HepG2 (cell line): Measurements from ENCODE around the gene HBQ1. TPM values are rescaled to one million over a fixed set of nuclear protein-coding genes. Genes with fewer than 3 reads are reported as not detected.

Experiments
- BRD4 ChIP-seq: sonication (generic); formaldehyde crosslinking; IDR thresholded peaks from 2 replicates; pipeline ENCODE4 v1.4.0; 2020; ENCODE audit warnings: missing genetic modification reagents
- CERS6 ChIP-seq: sonication (generic); formaldehyde crosslinking; IDR thresholded peaks from 2 replicates; pipeline ENCODE4 v1.5.0; 2020; ENCODE audit warnings: missing genetic modification reagents
- DBP ChIP-seq: sonication (generic); formaldehyde crosslinking; IDR thresholded peaks from 2 replicates; pipeline ENCODE4 v1.4.0; 2020; ENCODE audit warnings: missing genetic modification reagents; ENCODE audit errors: not compliant biosample characterization
- FUBP1 ChIP-seq: sonication (generic); formaldehyde crosslinking; IDR thresholded peaks from 2 replicates; pipeline ENCODE4 v1.5.1; 2020; ENCODE audit warnings: missing genetic modification reagents, mild to moderate bottlenecking, borderline replicate concordance
- HOXA3 ChIP-seq: sonication (generic); formaldehyde crosslinking; IDR thresholded peaks from 2 replicates; pipeline ENCODE4 v1.5.0; 2020; ENCODE audit warnings: missing genetic modification reagents
- IKZF4 ChIP-seq: sonication (generic); formaldehyde crosslinking; IDR thresholded peaks from 2 replicates; pipeline ENCODE4 v1.5.1; 2020; ENCODE audit warnings: borderline replicate concordance, mild to moderate bottlenecking, low read depth, missing genetic modification reagents; ENCODE audit errors: not compliant biosample characterization
- MLXIP ChIP-seq: sonication (generic); formaldehyde crosslinking; IDR thresholded peaks from 2 replicates; pipeline ENCODE4 v1.9.0; 2021; ENCODE audit warnings: missing genetic modification reagents, borderline replicate concordance
- MXI1 ChIP-seq: IDR thresholded peaks from 3 replicates; pipeline ENCODE4 v1.6.1; 2012; ENCODE audit warnings: low read depth, low read length, inconsistent platforms, borderline replicate concordance
- RNF219 ChIP-seq: sonication (generic); formaldehyde crosslinking; IDR thresholded peaks from 2 replicates; pipeline ENCODE4 v1.5.0; 2020; ENCODE audit warnings: mild to moderate bottlenecking, missing genetic modification reagents
- SAP130 ChIP-seq: IDR thresholded peaks from 2 replicates; pipeline ENCODE4 v1.6.1; 2016; ENCODE audit warnings: low read depth
- ZNF124 ChIP-seq: sonication (generic); formaldehyde crosslinking; IDR thresholded peaks from 2 replicates; pipeline ENCODE4 v1.4.0; 2020; ENCODE audit warnings: missing genetic modification reagents
- ZNF709 ChIP-seq: sonication (generic); formaldehyde crosslinking; IDR thresholded peaks from 2 replicates; pipeline ENCODE4 v1.5.0; 2020; ENCODE audit warnings: mild to moderate bottlenecking, missing genetic modification reagents
- ZNF770 ChIP-seq: sonication (generic); formaldehyde crosslinking; IDR thresholded peaks from 2 replicates; pipeline ENCODE4 v1.5.0; 2020; ENCODE audit warnings: mild to moderate bottlenecking, missing genetic modification reagents
- polyA plus RNA-seq, 8 experiments: library from polyadenylated mRNA; depleted of rRNA in 3 of 8; stranded (reverse) in 7 of 8; unstranded in 1 of 8; fragments of >200 nt; fragmentation: Illumina TruSeq in 4 of 8; extraction: Trizol in 4 of 8; gene quantifications; 2 replicates each; pipeline versions ENCODE4 v1.2.1 to v1.2.3, GENCODE V29; 2011 to 2016; ENCODE audit warnings: low read depth in 4 of 8, missing spikeins in 1 of 8, mixed read lengths in 1 of 8; ENCODE audit not compliant: insufficient read depth in 1 of 8
- total RNA-seq, 5 experiments: library from RNA; depleted of rRNA; stranded (reverse); fragments of >200 nt; fragmentation: Illumina TruSeq; extraction: Trizol; gene quantifications; 2 replicates each; pipeline ENCODE4 v1.2.3, GENCODE V29; 2016; ENCODE audit warnings: low read depth in 1 of 5

Gene HBQ1
- total and polyA plus RNA-seq, 2 of the 13 experiments (the other 11 are each of a cell fraction or from before 2014, with no cell fraction given): 4.9 to 7.4 TPM

- TF ChIP-seq RNF219 (peak; percentile 54; the same call in 1 of the 2 replicates), IKZF4 (CRISPR knock-in tag) (peak; percentile 99), MXI1 (peak; percentile 80; the same call in 1 of the 3 replicates), ZNF124 (CRISPR knock-in tag) (peak; percentile 94), BRD4 (CRISPR knock-in tag) (peak; percentile 91), ZNF770 (CRISPR knock-in tag) (peak; percentile 74), SAP130 (peak; percentile 79), HOXA3 (CRISPR knock-in tag) (peak; percentile 93), DBP (CRISPR knock-in tag) (peak; percentile 96), CERS6 (CRISPR knock-in tag) (peak; percentile 97), FUBP1 (CRISPR knock-in tag) (no peak), ZNF709 (CRISPR knock-in tag) (peak; percentile 98), MLXIP (peak; percentile 92; the same call in 1 of the 2 replicates)
Measured at GRCh38 chr16:180681-181564, 664 bp downstream of the HBQ1 start (continued).
